GM12878 (cell line): ENCODE results near the gene BTBD7. TPM values are rescaled to one million over a fixed set of nuclear protein-coding genes. Genes with fewer than 3 reads are reported as not detected.

ENCODE experiments used
- ATAC-seq: fragments of 200-7000 bp; cut with Tn5 transposase; 3 replicates; pipeline ENCODE4 v1.9.1; 2020; ENCODE audit warnings: mild to moderate bottlenecking, moderate library complexity
- BruUV-seq: library from RNA; stranded (reverse); fragments of 400-500 nt; replicated peaks from 2 replicates; lab custom pipeline; 2021; lab: Mats Ljungman, UMichigan
- CTCF ChIA-PET: fragments of 300-600 bp; sonication (Branson Sonifier 250); formaldehyde crosslinking; extraction: SDS; loops from one replicate; lab custom pipeline; 2021; ENCODE audit warnings: inconsistent platforms; lab: Yijun Ruan, JAX
- POLR2A ChIA-PET: fragments of 350-600 bp; formaldehyde crosslinking; extraction: SDS; loops from one replicate; lab custom pipeline; 2021; ENCODE audit warnings: inconsistent platforms; lab: Charles Lee
- RAD21 ChIA-PET: fragments of 300-600 bp; sonication (Branson Sonifier 250); formaldehyde crosslinking; loops from one replicate; lab custom pipeline; 2023; ENCODE audit warnings: antibody characterized with exemption; ENCODE audit not compliant: unreplicated experiment; lab: Charles Lee
- SMC1A ChIA-PET: fragments of 300-600 bp; sonication (Branson Sonifier 250); formaldehyde crosslinking; loops from one replicate; lab custom pipeline; 2023; ENCODE audit not compliant: unreplicated experiment, uncharacterized antibody; lab: Charles Lee
- DNase-seq: peaks from one replicate; pipeline ENCODE4 v3.0.0-alpha.2; 2011; ENCODE audit warnings: low read depth, low spot score
- FAIRE-seq: peaks from 3 replicates; lab custom pipeline; 2011; peaks lifted over from hg19 to GRCh38; lab: Jason Lieb, UNC
- H2AFZ ChIP-seq: 2 replicates; pipeline ENCODE4 v1.6.0; 2011; ENCODE audit warnings: low read depth, low read length, control low read depth; ENCODE audit not compliant: control insufficient read depth
- H3K27ac ChIP-seq: 2 replicates; pipeline ENCODE4 v1.5.1; 2011; ENCODE audit warnings: control low read depth; ENCODE audit not compliant: control insufficient read depth, insufficient read depth
- H3K27me3 ChIP-seq, 2 experiments: replicated peaks in 1 of 2; 2 replicates each; pipeline versions ENCODE4 v1.6.0 to v1.6.1; 2011; ENCODE audit warnings: low read length in 1 of 2; ENCODE audit not compliant: control insufficient read depth in 2 of 2, insufficient read depth in 2 of 2
- H3K36me3 ChIP-seq, 2 experiments: 2 replicates each; pipeline ENCODE4 v1.5.1; 2011; ENCODE audit warnings: low read length in 1 of 2; ENCODE audit not compliant: control insufficient read depth in 2 of 2, insufficient read depth in 2 of 2
- H3K4me1 ChIP-seq: 2 replicates; pipeline ENCODE4 v1.6.1; 2011; ENCODE audit warnings: mild to moderate bottlenecking, low read length, moderate library complexity, mixed read lengths; ENCODE audit not compliant: control insufficient read depth, insufficient read depth
- H3K4me2 ChIP-seq: 2 replicates; pipeline ENCODE4 v1.6.0; 2011; ENCODE audit warnings: control low read depth; ENCODE audit not compliant: control insufficient read depth, insufficient read depth
- H3K4me3 ChIP-seq: fragments of 200-600 bp; sonication (generic); 2 replicates; pipeline ENCODE4 v1.5.1; 2016
- H3K79me2 ChIP-seq: 2 replicates; pipeline ENCODE4 v1.6.0; 2011; ENCODE audit warnings: low read length; ENCODE audit not compliant: control insufficient read depth, insufficient read depth
- H3K9ac ChIP-seq: 2 replicates; pipeline ENCODE4 v1.8.0; 2011; ENCODE audit warnings: low read length, control low read depth, mixed read lengths; ENCODE audit not compliant: control insufficient read depth, insufficient read depth
- H3K9me3 ChIP-seq: replicated peaks from 3 replicates; pipeline ENCODE4 v1.5.1; 2011; ENCODE audit warnings: mild to moderate bottlenecking, low read length; ENCODE audit not compliant: control insufficient read depth, insufficient read depth
- H4K20me1 ChIP-seq: 2 replicates; pipeline ENCODE4 v1.6.0; 2011; ENCODE audit not compliant: control insufficient read depth, insufficient read depth
- BHLHE40 ChIP-seq, 2 experiments: fragments of 450-650 bp in 1 of 2; IDR thresholded peaks; 2 replicates each; pipeline ENCODE4 v1.6.1; 2011 to 2017; ENCODE audit warnings: low read depth in 2 of 2, borderline replicate concordance in 1 of 2, improper control_type of control experiment in 1 of 2, low read length in 1 of 2, mild to moderate bottlenecking in 1 of 2
- E2F8 ChIP-seq: fragments of 450-650 bp; IDR thresholded peaks from 2 replicates; pipeline ENCODE4 v1.6.1; 2018; ENCODE audit warnings: mild to moderate bottlenecking, low read depth, moderate library complexity; ENCODE audit not compliant: partially characterized antibody
- EGR1 ChIP-seq, 2 experiments: IDR thresholded peaks; 1 replicate in 1 of 2; 2 replicates in 1 of 2; pipeline ENCODE4 v1.6.1; 2011 to 2012; ENCODE audit warnings: low read depth in 2 of 2, low read length in 2 of 2, borderline replicate concordance in 1 of 2, mild to moderate bottlenecking in 1 of 2, moderate library complexity in 1 of 2
- ETV6 ChIP-seq, 2 experiments: fragments of 450-650 bp in 1 of 2; IDR thresholded peaks in 1 of 2; conservative IDR thresholded peaks in 1 of 2; 2 replicates each; pipeline ENCODE4 v1.6.1; 2014; ENCODE audit warnings: antibody characterized with exemption in 1 of 2, borderline replicate concordance in 1 of 2, low read depth in 1 of 2, mild to moderate bottlenecking in 1 of 2, moderate library complexity in 1 of 2
- FOXK2 ChIP-seq: fragments of 450-650 bp; IDR thresholded peaks from 2 replicates; pipeline ENCODE4 v1.6.1; 2017; ENCODE audit warnings: mild to moderate bottlenecking, moderate library complexity
- IKZF1 ChIP-seq: fragments of 450-650 bp; conservative IDR thresholded peaks from 2 replicates; pipeline ENCODE4 v1.6.1; 2017; ENCODE audit warnings: antibody characterized with exemption, mild to moderate bottlenecking
- KLF5 ChIP-seq: fragments of 450-650 bp; IDR thresholded peaks from 2 replicates; pipeline ENCODE4 v1.6.1; 2014; ENCODE audit warnings: mild to moderate bottlenecking; ENCODE audit not compliant: partially characterized antibody
- MAX ChIP-seq: IDR thresholded peaks from 2 replicates; pipeline ENCODE4 v1.6.1; 2012; ENCODE audit warnings: low read depth, low read length, improper control_type of control experiment
- MTA2 ChIP-seq: fragments of 450-650 bp; IDR thresholded peaks from 2 replicates; pipeline ENCODE4 v1.6.1; 2016; ENCODE audit warnings: low read depth, mild to moderate bottlenecking, moderate library complexity
- SKIL ChIP-seq: fragments of 450-650 bp; IDR thresholded peaks from 2 replicates; pipeline ENCODE4 v1.6.1; 2017; ENCODE audit warnings: mild to moderate bottlenecking, low read depth, inconsistent platforms; ENCODE audit not compliant: poor library complexity, severe bottlenecking
- SMAD1 ChIP-seq: fragments of 450-650 bp; IDR thresholded peaks from 2 replicates; pipeline ENCODE4 v1.6.1; 2018; ENCODE audit warnings: mild to moderate bottlenecking, low read depth; ENCODE audit not compliant: partially characterized antibody
- SUPT20H ChIP-seq: IDR thresholded peaks from 2 replicates; pipeline ENCODE4 v1.6.1; 2011; ENCODE audit warnings: low read depth, mild to moderate bottlenecking, low read length, moderate library complexity, borderline replicate concordance; ENCODE audit not compliant: control insufficient read depth
- TAF1 ChIP-seq: IDR thresholded peaks from 2 replicates; pipeline ENCODE4 v1.6.1; 2011; ENCODE audit warnings: mild to moderate bottlenecking, low read depth, low read length, borderline replicate concordance
- USF1 ChIP-seq: IDR thresholded peaks from 2 replicates; pipeline ENCODE4 v1.6.1; 2011; ENCODE audit warnings: borderline replicate concordance, low read depth, mild to moderate bottlenecking, moderate library complexity, mixed read lengths, low read length; ENCODE audit not compliant: insufficient read depth; ENCODE audit errors: extremely low read length
- YY1 ChIP-seq: IDR thresholded peaks from 2 replicates; pipeline ENCODE4 v1.6.1; 2011; ENCODE audit warnings: low read depth, mild to moderate bottlenecking, low read length
- ZNF24 ChIP-seq: fragments of 450-650 bp; IDR thresholded peaks from 2 replicates; pipeline ENCODE4 v1.6.1; 2017; ENCODE audit warnings: antibody characterized with exemption, mild to moderate bottlenecking
- ZNF622 ChIP-seq: fragments of 450-650 bp; IDR thresholded peaks from 2 replicates; pipeline ENCODE4 v1.6.1; 2017; ENCODE audit warnings: mild to moderate bottlenecking, inconsistent platforms
- WGBS: methylation state at CpG from one replicate; pipeline ENCODE4 v1.1.6; 2016; ENCODE audit warnings: low lambda C conversion rate; ENCODE audit not compliant: insufficient replicate concordance, insufficient coverage; ENCODE audit errors: missing lambda C conversion rate; 5-methylcytosine and 5-hydroxymethylcytosine counted together
- in situ Hi-C: fragments of 300-500 bp; cut with MboI; formaldehyde crosslinking; loops from 9 replicates; pipeline ENCODE4 v1.14.3; 2018; ENCODE audit warnings: mixed read lengths
- intact Hi-C: fragments of 100-400 bp; cut with micrococcal nuclease; formaldehyde crosslinking; loops from one replicate; pipeline ENCODE4 v1.14.2; 2022; ENCODE audit not compliant: unreplicated experiment
- polyA plus RNA-seq, 11 experiments: library from polyadenylated mRNA; depleted of rRNA in 4 of 11; unstranded in 6 of 11; stranded (reverse) in 5 of 11; fragments of >200 nt; fragmentation: Nextera tagmentation in 4 of 11; fragmentation: Illumina TruSeq in 1 of 11; extraction: Ambion mirVana in 4 of 11; extraction: Trizol in 1 of 11; gene quantifications; 1 replicate in 1 of 11; 2 replicates in 10 of 11; pipeline versions ENCODE4 v1.2.1 to v1.2.3, GENCODE V29; 2011 to 2016; ENCODE audit warnings: inconsistent platforms in 2 of 11, missing spikeins in 2 of 11, low read depth in 1 of 11
- total RNA-seq, 4 experiments: library from RNA; depleted of rRNA in 3 of 4; stranded (reverse); fragments of >200 nt in 3 of 4; fragmentation: Illumina TruSeq in 1 of 4; extraction: Trizol in 1 of 4; gene quantifications; 2 replicates each; pipeline versions ENCODE4 v1.2.1 to v1.2.3, GENCODE V29; 2013 to 2021

BTBD7 gene
- total and polyA plus RNA-seq, 10 of the 15 experiments (the other 5 are each of a cell fraction or from before 2014, with no cell fraction given) = 3.6 to 17.0 (median 9.6) TPM

GRCh38 chr14:93234798-93235197 is 98.0 kb downstream of the BTBD7 start:
- Histone ChIP-seq H3K27ac (no peak overlapping the region), H3K4me1 (no peaks in the 10 kb centered on the region; the same call in 1 of the 2 replicates), H3K36me3 (no peaks in the 10 kb centered on the region), H3K27me3 (no peaks in the 10 kb centered on the region), H4K20me1 (no peaks in the 10 kb centered on the region), H2AFZ (no peak overlapping the region), H3K79me2 (no peaks in the 10 kb centered on the region), H3K4me2 (no peak overlapping the region), H3K9me3 (no peaks in the 10 kb centered on the region), H3K9ac (no peak overlapping the region), H3K4me3 (no peak overlapping the region)
- FAIRE-seq (no peak), ATAC-seq (no peak), DNase-seq (no peak)
- ChIA-PET SMC1A (interaction anchor here (0.7 to 5.5 kb wide), 7 partner anchors 22 to 384 kb away, joined by 3 to 25 read pairs (median 4); no protein-coding TSS in a partner anchor), POLR2A (no interaction called here), RAD21 (no interaction called here), CTCF (interaction anchor here (0.6 to 3.9 kb wide), 8 partner anchors 12 to 384 kb away, joined by 3 to 17 read pairs (median 4); no protein-coding TSS in a partner anchor)
- intact Hi-C loops (loop anchor here (2.0 to 5.0 kb wide), 2 partner anchors 313 to 384 kb away; no protein-coding TSS in a partner anchor), in situ Hi-C loops (loop anchor here (25.0 kb wide), 1 partner anchor 303 kb away; no protein-coding TSS in a partner anchor)
- 75% methylated on average over 10 of the region's 10 CpGs for WGBS
- BruUV-seq = no TSS peak
- TF ChIP-seq YY1 (no peak), FOXK2 (no peak), TAF1 (no peak), E2F8 (no peak), SKIL (no peak), SMAD1 (no peak), ZNF622 (no peak), ETV6 (conservative IDR thresholded peaks at IDR 0.05 in 1 of 2, IDR thresholded peaks at IDR 0.05 in 1 of 2; ENCODE audit: borderline replicate concordance in 1 of 2, low read depth in 1 of 2) (no peak), IKZF1 (no peak), SUPT20H (no peak), EGR1 (IDR thresholded peaks at IDR 0.05; ENCODE audit: borderline replicate concordance in 1 of 2, low read depth in 2 of 2, low read length in 2 of 2) (no peak), MTA2 (no peak), USF1 (no peak), BHLHE40 (IDR thresholded peaks at IDR 0.05; ENCODE audit: borderline replicate concordance in 1 of 2, low read depth in 2 of 2, low read length in 1 of 2) (no peak), MAX (no peak), KLF5 (no peak), ZNF24 (no peak)
